ENCODE results near the gene PHF14. TPM values are rescaled to one million over a fixed set of nuclear protein-coding genes. Genes with fewer than 3 reads are reported as not detected.

The PHF14 gene
- total RNA-seq, 1 donor from 2014 or later, result 50.4 TPM

DNA sequence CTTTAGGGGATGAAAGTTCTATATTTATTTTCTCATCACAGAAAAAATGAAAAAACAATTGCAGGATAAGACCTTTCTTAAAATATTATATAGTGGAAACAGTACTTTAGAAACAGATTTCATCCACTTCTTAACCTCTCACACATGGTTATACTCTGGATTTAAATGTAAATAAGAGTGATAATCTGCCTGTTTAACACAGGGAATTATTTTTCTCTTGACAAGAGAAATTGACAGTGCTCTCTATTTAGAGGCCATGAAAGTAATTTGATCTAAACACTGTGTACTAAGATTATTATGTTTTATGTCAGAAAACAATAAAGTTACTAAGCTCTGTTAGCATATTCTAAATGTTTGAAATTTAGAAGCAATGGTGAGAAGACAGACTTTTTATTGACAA is 88.4 kb downstream of the PHF14 start:
- TF ChIP-seq, protein P1, sequence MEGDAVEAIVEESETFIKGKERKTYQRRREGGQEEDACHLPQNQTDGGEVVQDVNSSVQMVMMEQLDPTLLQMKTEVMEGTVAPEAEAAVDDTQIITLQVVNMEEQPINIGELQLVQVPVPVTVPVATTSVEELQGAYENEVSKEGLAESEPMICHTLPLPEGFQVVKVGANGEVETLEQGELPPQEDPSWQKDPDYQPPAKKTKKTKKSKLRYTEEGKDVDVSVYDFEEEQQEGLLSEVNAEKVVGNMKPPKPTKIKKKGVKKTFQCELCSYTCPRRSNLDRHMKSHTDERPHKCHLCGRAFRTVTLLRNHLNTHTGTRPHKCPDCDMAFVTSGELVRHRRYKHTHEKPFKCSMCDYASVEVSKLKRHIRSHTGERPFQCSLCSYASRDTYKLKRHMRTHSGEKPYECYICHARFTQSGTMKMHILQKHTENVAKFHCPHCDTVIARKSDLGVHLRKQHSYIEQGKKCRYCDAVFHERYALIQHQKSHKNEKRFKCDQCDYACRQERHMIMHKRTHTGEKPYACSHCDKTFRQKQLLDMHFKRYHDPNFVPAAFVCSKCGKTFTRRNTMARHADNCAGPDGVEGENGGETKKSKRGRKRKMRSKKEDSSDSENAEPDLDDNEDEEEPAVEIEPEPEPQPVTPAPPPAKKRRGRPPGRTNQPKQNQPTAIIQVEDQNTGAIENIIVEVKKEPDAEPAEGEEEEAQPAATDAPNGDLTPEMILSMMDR (IDR thresholded peaks at IDR 0.05; ENCODE audit: unreplicated experiment), result no peak
- Mint-ChIP-seq H3K27ac (ENCODE audit: unreplicated experiment) (peak overlapping the region; percentile 44), H3K9me3 (ENCODE audit: unreplicated experiment) (no peaks in the 10 kb centered on the region), H3K27me3 (ENCODE audit: unreplicated experiment) (peaks cover 1% of the 10 kb centered on the region), H3K36me3 (ENCODE audit: low read depth, unreplicated experiment) (no peaks in the 10 kb centered on the region), H3K4me1 (ENCODE audit: unreplicated experiment) (peaks cover 2% of the 10 kb centered on the region), H3K4me3 (ENCODE audit: unreplicated experiment) (no peak overlapping the region)
- no peak for DNase-seq (ENCODE audit: low spot score)

DNA sequence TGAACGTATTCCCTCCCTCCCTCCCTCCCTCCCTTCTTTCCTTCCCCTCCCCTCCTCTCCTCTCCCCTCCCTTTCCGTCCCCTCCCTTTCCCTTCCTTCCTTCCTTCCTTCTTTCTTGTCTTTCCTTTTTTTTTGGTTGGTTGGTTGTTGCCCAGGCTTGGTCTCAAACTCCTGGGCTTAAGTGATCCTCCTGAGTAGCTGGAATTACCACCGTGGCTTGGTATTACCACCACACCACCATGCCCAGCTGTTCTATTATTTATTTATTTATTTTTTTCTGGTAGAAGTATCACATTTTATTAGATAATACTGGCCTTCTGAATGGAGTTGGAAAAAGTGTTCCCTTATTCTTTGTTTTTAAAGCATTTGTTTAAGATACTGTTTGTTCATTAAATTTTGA is 95.9 kb downstream of the PHF14 start:
- H3K36me3 Mint-ChIP-seq (ENCODE audit: low read depth, unreplicated experiment), result peaks cover 22% of the 10 kb centered on the region
- no peak overlapping the region for H3K4me3 Mint-ChIP-seq (ENCODE audit: unreplicated experiment)
- peaks cover 3% of the 10 kb centered on the region for H3K27me3 Mint-ChIP-seq (ENCODE audit: unreplicated experiment)
- no peaks in the 10 kb centered on the region for H3K9me3 Mint-ChIP-seq (ENCODE audit: unreplicated experiment)
- TF ChIP-seq, protein P1 (IDR thresholded peaks at IDR 0.05; ENCODE audit: unreplicated experiment), result no peak
- peaks cover 6% of the 10 kb centered on the region for H3K4me1 Mint-ChIP-seq (ENCODE audit: unreplicated experiment)
- no peak overlapping the region for H3K27ac Mint-ChIP-seq (ENCODE audit: unreplicated experiment)
- DNase-seq (ENCODE audit: low spot score), result no peak

- Mint-ChIP-seq H3K27ac (ENCODE audit: unreplicated experiment) (no peak overlapping the region), H3K36me3 (ENCODE audit: low read depth, unreplicated experiment) (peaks cover 20% of the 10 kb centered on the region), H3K4me1 (ENCODE audit: unreplicated experiment) (no peaks in the 10 kb centered on the region), H3K4me3 (ENCODE audit: unreplicated experiment) (no peak overlapping the region), H3K9me3 (ENCODE audit: unreplicated experiment) (no peaks in the 10 kb centered on the region), H3K27me3 (ENCODE audit: unreplicated experiment) (peaks cover 10% of the 10 kb centered on the region)
- TF ChIP-seq, protein P1 (IDR thresholded peaks at IDR 0.05; ENCODE audit: unreplicated experiment), result no peak
- no peak for DNase-seq (ENCODE audit: low spot score)
These were observed 104.1 kb downstream of the PHF14 start for GRCh38 chr7:11077816-11078215.

DNA sequence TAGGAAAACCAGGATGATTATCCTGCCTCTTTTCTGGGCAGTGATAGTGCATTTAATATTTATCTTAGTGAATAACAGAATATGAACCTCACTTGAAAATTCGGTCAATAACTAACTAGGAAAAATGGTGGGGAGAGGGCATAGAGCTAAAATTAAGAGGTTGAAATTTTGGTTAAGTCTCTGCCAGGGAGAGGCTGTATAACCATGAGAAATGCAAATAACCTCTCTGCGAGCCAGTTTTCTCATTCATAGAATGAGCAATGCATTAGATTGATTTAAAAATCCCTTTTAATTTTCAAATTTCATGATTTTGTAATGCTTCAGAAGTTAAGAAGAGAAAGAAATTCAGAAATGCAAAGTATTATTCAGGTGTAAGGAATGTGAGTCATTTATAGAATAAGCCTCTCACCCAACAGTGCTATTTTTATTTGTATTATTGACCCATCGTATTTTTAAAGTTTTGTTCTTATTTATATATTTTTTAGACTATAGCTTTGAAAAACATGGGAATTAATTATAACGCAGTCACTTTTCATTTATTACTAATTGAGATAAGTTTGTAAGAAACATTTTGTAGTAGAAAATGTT is 104.7 kb downstream of the PHF14 start:
- no peaks in the 10 kb centered on the region for H3K4me1 Mint-ChIP-seq (ENCODE audit: unreplicated experiment)
- TF ChIP-seq, protein P1 (IDR thresholded peaks at IDR 0.05; ENCODE audit: unreplicated experiment), result no peak
- no peaks in the 10 kb centered on the region for H3K9me3 Mint-ChIP-seq (ENCODE audit: unreplicated experiment)
- no peak for DNase-seq (ENCODE audit: low spot score)
- H3K27ac Mint-ChIP-seq (ENCODE audit: unreplicated experiment), result no peak overlapping the region
- H3K27me3 Mint-ChIP-seq (ENCODE audit: unreplicated experiment), result peaks cover 10% of the 10 kb centered on the region
- H3K36me3 Mint-ChIP-seq (ENCODE audit: low read depth, unreplicated experiment), result peaks cover 21% of the 10 kb centered on the region
- no peak overlapping the region for H3K4me3 Mint-ChIP-seq (ENCODE audit: unreplicated experiment)

GRCh38 chr7:11079907-11080306 is 106.2 kb downstream of the PHF14 start:
- peaks cover 7% of the 10 kb centered on the region for H3K27me3 Mint-ChIP-seq (ENCODE audit: unreplicated experiment)
- no peak overlapping the region for H3K4me3 Mint-ChIP-seq (ENCODE audit: unreplicated experiment)
- H3K36me3 Mint-ChIP-seq (ENCODE audit: low read depth, unreplicated experiment), result peaks cover 11% of the 10 kb centered on the region
- H3K27ac Mint-ChIP-seq (ENCODE audit: unreplicated experiment), result no peak overlapping the region
- TF ChIP-seq, protein P1 (IDR thresholded peaks at IDR 0.05; ENCODE audit: unreplicated experiment), result no peak
- DNase-seq (ENCODE audit: low spot score), result no peak
- no peaks in the 10 kb centered on the region for H3K4me1 Mint-ChIP-seq (ENCODE audit: unreplicated experiment)
- no peaks in the 10 kb centered on the region for H3K9me3 Mint-ChIP-seq (ENCODE audit: unreplicated experiment)

Data from endothelial cell (in vitro differentiated cells).